ENCODE results near the gene PLXNA4. TPM values are rescaled to one million over a fixed set of nuclear protein-coding genes. Genes with fewer than 3 reads are reported as not detected.

PLXNA4 gene
- total and polyA plus RNA-seq, 10 donors: 0.15 to 14.7 (median 8.7) TPM

DNA sequence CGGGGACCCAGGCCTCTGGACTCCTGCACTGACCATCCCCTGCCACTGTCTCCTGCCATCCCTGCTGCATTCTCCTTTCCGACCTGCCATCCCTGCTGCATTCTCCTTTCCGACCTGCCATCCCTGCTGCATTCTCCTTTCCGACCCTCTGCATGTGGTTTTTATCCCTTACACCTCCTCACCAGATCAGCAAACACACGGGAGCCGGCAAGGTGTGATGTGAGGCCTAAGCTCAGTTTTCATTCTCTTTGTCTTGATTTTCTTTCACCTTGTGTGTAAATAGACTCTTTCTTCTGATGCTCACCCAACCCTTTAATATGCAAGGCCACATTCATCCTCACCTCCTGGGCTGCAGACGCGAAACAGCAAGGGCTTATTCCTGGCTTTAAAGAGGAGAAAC lies 11.4 kb downstream of the PLXNA4 start:
- Histone ChIP-seq H3K27ac (no peak overlapping the region), H3K9me3 (no peaks in the 10 kb centered on the region), H3K4me1 (peaks cover 0 to 9% (median 0%) of the 10 kb centered on the region in 6 donors), H3K4me3 (no peak overlapping the region), H3K36me3 (no peaks in the 10 kb centered on the region), H3K27me3 (replicated peaks in 1 of 7) (peaks cover 0 to 54% (median 4%) of the 10 kb centered on the region in 7 donors)
- TF ChIP-seq, protein P1, sequence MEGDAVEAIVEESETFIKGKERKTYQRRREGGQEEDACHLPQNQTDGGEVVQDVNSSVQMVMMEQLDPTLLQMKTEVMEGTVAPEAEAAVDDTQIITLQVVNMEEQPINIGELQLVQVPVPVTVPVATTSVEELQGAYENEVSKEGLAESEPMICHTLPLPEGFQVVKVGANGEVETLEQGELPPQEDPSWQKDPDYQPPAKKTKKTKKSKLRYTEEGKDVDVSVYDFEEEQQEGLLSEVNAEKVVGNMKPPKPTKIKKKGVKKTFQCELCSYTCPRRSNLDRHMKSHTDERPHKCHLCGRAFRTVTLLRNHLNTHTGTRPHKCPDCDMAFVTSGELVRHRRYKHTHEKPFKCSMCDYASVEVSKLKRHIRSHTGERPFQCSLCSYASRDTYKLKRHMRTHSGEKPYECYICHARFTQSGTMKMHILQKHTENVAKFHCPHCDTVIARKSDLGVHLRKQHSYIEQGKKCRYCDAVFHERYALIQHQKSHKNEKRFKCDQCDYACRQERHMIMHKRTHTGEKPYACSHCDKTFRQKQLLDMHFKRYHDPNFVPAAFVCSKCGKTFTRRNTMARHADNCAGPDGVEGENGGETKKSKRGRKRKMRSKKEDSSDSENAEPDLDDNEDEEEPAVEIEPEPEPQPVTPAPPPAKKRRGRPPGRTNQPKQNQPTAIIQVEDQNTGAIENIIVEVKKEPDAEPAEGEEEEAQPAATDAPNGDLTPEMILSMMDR (IDR thresholded peaks at IDR 0.05 in 8 of 11, conservative IDR thresholded peaks at IDR 0.05 in 3 of 11): no peak
- no peak for TF ChIP-seq POLR2AphosphoS5 (IDR thresholded peaks at IDR 0.05)
- no peak for TF ChIP-seq POLR2A (IDR thresholded peaks at IDR 0.05)
- intact Hi-C loops (cut with DNase I; ENCODE audit: low total_unique reads): no loop called here
- no peak for DNase-seq
- WGBS, 5 donors: 81 to 88% (median 86%) methylated on average over 8 of the region's 8 CpGs

DNA sequence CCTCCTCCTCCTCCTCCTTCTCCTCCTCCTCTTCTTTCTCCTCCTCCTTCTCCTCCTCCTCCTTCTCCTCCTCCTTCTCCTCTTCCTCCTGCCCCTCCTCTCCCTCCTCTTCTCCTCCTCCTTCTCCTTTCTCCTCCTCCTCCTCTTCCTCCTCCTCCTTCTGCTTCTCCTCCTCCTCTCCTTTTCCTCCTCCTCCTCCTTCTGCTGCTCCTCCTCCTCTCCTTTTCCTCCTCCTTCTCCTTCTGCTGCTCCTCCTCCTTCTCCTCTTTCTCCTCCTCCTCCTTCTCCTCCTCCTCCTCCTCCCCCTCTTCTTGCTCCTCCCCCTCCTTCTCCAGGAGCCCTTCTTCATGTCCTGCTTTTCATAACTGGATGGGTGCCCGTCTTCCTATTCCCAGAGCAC lies 12.2 kb downstream of the PLXNA4 start:
- peaks cover 0 to 46% (median 4%) of the 10 kb centered on the region in 7 donors for H3K27me3 ChIP-seq (replicated peaks in 1 of 7)
- H3K4me3 ChIP-seq: no peak overlapping the region

DNA sequence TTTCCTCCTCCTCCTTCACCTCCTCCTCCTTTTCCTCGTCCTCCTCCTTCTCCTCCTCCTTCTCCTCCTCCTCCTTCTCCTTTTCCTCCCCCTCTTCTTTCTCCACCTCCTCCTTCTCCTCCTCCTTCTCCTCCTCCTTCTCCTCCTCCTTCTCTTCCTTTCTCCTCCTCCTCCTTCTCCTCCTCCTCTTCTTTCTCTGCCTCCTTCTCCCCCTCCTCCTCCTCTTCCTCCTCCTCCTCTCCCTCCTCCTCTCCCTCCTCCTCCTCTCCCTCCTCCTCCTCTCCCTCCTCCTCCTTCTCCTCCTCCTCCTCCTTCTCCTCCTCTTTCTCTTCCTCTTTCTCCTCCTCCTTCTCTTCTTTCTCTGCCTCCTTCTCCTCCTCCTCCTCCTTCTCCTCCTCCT lies 13.6 kb downstream of the PLXNA4 start:
- Histone ChIP-seq H3K27me3 (replicated peaks in 1 of 7) (peaks cover 0 to 32% (median 4%) of the 10 kb centered on the region in 7 donors), H3K27ac (no peak overlapping the region), H3K4me1 (no peaks in the 10 kb centered on the region), H3K4me3 (no peak overlapping the region), H3K36me3 (no peaks in the 10 kb centered on the region), H3K9me3 (no peaks in the 10 kb centered on the region)
- DNase-seq: no peak
- WGBS, 5 donors: 55 to 68% (median 64%) methylated on average over 1 of the region's 1 CpG
- TF ChIP-seq, protein P1 (IDR thresholded peaks at IDR 0.05 in 8 of 11, conservative IDR thresholded peaks at IDR 0.05 in 3 of 11): no peak
- TF ChIP-seq POLR2A (IDR thresholded peaks at IDR 0.05): no peak
- no peak for TF ChIP-seq POLR2AphosphoS5 (IDR thresholded peaks at IDR 0.05)
- intact Hi-C loops (cut with DNase I; ENCODE audit: low total_unique reads): no loop called here

More for the DNA sequence above, 12.2 kb downstream of the PLXNA4 start:
- TF ChIP-seq POLR2A (IDR thresholded peaks at IDR 0.05): no peak
- no peak for TF ChIP-seq POLR2AphosphoS5 (IDR thresholded peaks at IDR 0.05)
- TF ChIP-seq, protein P1 (IDR thresholded peaks at IDR 0.05 in 8 of 11, conservative IDR thresholded peaks at IDR 0.05 in 3 of 11): no peak
- Histone ChIP-seq H3K4me1 (peaks cover 0 to 6% (median 0%) of the 10 kb centered on the region in 6 donors), H3K9me3 (no peaks in the 10 kb centered on the region), H3K36me3 (no peaks in the 10 kb centered on the region), H3K27ac (no peak overlapping the region)
- WGBS, 5 donors: 68 to 87% (median 74%) methylated on average over 1 of the region's 1 CpG
- intact Hi-C loops (cut with DNase I; ENCODE audit: low total_unique reads): no loop called here
- no peak for DNase-seq

DNA sequence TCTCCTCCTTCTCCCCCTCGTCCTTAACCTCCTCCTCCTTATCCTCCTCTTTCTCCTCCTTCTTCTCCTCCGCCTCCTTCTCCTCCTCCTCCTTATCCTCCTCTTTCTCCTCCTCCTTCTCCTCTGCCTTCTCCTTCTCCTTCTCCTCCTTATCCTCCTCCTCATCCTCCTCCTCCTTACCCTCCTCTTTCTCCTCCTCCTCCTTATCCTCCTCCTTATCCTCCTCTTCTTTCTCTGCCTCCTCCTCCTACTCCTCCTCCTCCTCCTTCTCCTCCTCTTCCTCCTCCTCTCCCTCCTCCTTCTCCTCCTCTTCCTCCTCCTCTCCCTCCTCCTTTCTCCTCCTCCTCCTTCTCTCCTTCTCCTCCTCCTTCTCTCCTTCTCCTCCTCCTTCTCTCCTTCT lies 14.5 kb downstream of the PLXNA4 start:
- Histone ChIP-seq H3K27ac (no peak overlapping the region), H3K4me1 (no peaks in the 10 kb centered on the region), H3K4me3 (no peak overlapping the region), H3K9me3 (no peaks in the 10 kb centered on the region), H3K27me3 (replicated peaks in 1 of 7) (peaks cover 0 to 26% (median 4%) of the 10 kb centered on the region in 7 donors), H3K36me3 (no peaks in the 10 kb centered on the region)
- DNase-seq: no peak
- intact Hi-C loops (cut with DNase I; ENCODE audit: low total_unique reads): no loop called here
- TF ChIP-seq, protein P1 (IDR thresholded peaks at IDR 0.05 in 8 of 11, conservative IDR thresholded peaks at IDR 0.05 in 3 of 11): no peak
- TF ChIP-seq POLR2AphosphoS5 (IDR thresholded peaks at IDR 0.05) (no peak), POLR2A (IDR thresholded peaks at IDR 0.05) (no peak)
- 67 to 77% (median 70%) methylated on average over 2 of the region's 2 CpGs for WGBS, 5 donors
